Measurements from ENCODE around the gene FAM170B.

FAM170B gene

DNA sequence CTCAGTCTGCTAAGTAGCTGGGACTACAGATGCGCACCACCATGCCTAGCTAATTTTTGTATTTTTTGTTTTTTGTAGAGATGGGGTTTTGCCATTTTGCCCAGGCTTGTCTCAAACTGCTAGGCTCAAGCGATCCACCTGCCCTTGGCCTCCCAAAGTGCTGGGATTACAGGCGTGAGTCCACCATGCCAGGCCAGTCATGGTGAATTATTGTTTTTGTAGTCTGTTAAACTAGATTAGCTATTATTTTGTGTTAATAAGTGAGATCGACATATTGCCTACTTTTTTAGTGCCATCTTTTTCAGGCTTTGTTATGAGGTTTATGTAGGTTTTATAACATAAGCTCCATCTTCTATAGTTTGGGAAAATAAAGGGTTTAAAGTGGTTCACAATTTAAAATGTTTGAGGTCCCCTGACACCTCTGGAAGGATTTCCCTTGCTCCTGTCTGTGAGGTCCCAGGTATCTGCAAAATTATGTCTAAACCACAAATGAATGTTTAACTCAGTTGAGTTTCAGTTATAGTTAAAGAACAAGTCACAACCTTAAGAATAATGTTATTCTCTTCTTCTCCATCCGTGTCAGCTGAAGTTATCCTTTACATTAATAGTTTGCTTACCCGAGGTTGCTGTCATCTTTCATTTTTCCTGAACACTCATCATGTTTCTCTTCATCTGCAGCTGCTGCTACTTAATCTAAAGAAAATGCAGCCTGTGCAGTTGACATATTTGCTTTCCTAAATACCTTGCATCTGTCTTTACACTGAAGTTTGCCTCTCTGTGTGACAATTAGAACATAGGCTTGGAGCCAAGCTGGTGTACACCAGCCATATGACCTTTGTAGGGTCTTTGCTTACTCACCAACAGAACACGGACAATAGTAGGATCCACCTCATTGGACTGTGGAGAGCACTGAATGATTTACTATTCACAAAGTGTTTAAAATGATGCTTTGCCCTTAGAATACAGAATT is 9.6 kb downstream of the FAM170B start:
- no peak for DNase-seq (ENCODE audit: low read depth in 2 of 2)

DNA sequence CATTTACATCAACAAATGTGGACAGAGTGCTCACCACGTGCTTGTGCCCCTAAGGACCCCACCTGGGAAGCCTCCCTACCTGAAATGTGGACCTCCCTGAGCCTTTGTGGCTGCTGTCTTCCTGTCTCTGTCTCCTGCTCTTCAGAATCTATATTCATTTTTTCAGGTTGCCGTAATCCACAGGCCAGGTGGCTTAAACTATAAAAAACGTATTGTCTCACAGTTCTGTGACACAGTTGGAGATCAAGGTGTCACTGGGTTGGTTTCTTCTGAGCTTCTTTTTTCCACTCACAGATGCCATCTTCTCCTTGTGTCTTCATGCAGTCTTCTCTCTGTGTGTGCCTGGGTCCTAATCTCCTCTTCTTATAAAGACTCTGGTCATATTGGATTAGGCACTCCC is 12.9 kb downstream of the FAM170B start:
- DNase-seq (ENCODE audit: low read depth in 2 of 2) = no peak

DNA sequence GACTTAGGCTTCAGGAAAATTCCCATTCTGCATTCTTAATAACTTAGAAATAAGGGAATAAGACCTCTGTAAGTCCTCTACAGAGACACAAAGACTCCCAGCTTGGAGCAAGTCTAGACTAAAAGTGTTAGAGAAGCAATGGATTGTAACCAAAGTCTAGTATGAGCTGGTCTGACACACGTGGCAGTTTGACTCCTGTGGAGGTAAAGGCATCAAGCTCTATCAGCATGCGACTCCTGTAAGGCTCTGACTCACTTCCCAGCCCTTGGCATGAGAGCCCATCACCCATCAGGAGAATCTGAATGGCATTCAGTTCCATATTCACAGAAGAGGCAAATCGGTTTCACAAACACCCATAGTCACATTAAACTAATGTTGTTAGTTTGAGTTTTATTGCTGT is 14.1 kb downstream of the FAM170B start:
- no peak for DNase-seq (ENCODE audit: low read depth in 2 of 2)

DNA sequence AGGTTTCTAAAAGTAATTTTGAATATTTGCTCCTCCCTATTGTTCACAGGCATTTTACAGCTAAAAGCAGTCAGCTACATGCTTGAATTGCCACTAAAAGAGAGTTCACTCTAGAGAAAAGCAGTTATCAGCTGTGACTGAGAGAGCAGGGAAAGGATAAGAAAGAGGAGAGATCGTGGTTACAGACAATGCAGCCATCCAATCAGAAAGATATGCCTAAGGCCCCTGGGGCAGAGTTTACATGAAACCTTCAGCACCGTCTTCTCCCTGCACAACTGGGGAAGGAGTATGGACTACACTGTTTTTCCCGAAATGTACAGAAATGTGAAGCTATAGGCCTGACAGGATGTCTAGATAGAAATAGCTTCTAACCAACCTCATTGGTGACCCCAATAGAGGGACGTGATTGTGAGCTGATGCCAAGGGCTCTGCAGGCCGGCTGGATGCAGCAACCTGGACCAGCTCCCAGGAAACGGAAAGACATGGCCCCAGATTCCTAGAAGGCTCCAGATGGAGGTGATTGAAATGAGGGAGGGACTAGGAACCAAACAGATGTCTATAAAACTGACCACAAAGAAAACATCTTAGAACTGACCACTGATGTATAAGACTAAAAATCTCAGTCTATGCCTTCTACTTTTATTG is 15.3 kb downstream of the FAM170B start:
- no peak for DNase-seq (ENCODE audit: low read depth in 2 of 2)

- no peak for DNase-seq (ENCODE audit: low read depth in 2 of 2)
Observed at GRCh38 chr10:49117376-49118070, 16.3 kb downstream of the FAM170B start.

GRCh38 chr10:49116509-49117375 is 17.1 kb downstream of the FAM170B start:
- DNase-seq (ENCODE audit: low read depth in 2 of 2) = no peak

DNA sequence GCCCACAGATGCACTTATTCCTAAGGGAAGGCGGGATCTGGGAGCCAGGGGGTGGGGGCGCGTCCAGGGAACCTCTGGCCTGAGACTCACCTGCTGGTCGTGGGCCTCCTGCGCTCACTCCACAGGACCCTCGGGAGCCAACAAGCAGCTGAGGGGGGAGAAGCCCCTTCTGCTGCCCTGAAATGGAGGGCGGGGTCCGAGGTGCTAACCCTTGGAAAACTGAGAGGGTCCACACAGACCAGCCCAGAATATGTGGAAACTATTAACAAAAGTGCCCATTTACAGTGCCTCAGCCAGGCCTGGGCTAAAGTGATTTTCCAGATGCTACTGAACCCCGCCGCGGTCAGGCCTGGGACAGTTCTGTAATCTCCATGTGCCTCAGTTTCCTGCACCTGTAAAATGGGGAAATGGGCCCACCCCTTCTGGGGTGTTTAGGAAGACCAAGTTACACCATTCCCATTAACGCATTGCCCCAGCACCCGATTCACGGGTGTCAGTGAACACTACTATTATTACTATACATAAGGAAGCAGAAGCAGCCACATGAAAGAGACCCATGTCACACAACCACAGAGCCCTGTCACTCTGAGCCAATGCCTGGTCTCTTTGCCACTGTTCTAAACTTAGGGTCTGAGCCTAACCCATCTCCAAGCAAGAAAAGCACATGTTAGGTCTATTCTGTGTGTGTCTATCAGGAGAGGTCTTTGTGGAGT is 17.9 kb downstream of the FAM170B start:
- DNase-seq (ENCODE audit: low read depth in 2 of 2) = no peak

DNA sequence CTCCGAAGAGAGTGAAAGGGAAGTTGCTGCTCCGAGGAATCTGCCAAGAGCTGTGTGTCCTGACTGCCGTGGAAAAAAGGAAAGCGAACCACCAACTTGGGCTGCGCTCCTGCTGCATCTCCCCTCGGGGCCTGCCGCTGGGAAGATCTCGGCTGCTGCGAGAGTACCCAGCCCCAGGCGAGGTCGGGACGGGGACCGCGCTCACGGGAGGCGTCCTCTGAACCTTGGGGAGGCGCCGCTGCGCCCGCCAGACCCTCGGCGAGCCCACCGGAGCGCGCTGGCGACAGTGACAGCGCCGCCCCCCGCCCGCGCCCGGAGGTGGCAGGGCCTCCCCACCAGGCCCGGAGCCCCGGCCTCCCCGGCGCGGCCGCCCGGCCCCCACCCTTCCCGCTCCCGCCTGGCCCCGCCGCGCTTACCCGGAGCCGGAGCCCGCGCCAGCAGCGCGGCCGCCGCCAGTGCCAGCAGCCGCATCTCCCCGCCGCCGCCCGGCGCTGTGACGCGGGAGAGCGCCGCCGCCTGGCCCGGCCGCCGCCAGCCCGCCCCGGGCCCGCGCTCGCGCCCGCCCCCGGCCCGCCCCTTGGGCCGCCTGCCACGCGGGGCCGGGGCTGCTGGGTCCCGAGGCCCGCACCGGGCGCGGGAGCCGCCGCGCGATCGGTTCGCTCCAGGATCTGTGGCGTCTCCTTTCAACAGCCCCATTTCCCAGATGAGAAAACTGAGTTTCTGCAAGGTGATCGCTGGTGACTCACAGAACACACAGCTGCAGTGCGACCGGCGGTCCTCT is 18.6 kb downstream of the FAM170B start, which contains the start of gene VSTM4:
Gene VSTM4 (minus strand): TSS at position 508 of the 781 bp plus-strand sequence. CDS start 37 bp downstream, at position 471.
- DNase-seq (ENCODE audit: low read depth in 2 of 2) = no peak

- DNase-seq (ENCODE audit: low read depth in 2 of 2) = no peak
Observed at GRCh38 chr10:49114718-49115014, 19.2 kb downstream of the FAM170B start.

DNA sequence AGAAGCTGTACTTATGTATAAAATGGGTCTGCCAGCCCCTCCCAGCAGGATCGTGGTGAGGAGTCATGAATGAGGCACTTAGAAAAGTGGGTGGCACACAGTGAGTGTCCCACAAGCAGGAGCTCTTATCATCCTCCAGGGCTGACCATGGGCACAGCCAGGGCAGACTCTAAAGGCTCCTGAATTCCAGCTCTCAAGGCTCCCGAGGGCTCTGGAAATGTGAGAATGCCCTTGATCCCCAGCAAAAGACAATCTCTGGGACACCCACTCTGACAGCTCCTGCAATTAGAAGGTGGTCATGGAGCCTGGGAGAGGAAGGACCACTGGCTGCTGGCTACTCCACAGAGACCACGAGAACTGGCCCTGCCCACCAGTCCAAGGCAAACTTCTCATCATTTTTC is 20.1 kb downstream of the FAM170B start:
- DNase-seq (ENCODE audit: low read depth in 2 of 2) = no peak

GRCh38 chr10:49112851-49113250 is 21.0 kb downstream of the FAM170B start:
- DNase-seq (ENCODE audit: low read depth in 2 of 2) = no peak

DNA sequence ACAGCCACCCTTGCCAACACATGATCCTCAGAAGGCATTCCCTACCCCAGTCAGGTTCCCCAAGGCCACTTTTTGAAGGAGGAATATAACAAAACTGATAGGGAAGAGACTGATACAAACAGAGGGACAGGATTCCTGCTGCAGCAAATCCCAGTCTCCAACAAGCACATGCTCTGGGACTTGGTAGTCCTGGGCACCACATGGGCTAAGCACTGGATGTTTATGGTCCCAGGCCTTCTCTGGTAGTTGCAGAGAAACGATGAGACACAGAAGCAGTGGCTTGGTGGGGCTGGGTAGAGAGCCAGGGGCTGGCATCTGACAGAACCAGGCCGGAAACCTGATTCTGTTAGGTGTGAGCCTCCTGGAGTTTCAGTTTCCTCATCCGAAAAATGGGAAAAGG is 21.7 kb downstream of the FAM170B start:
- no peak for DNase-seq (ENCODE audit: low read depth in 2 of 2)

GRCh38 chr10:49111320-49111698 is 22.5 kb downstream of the FAM170B start:
- DNase-seq (ENCODE audit: low read depth in 2 of 2) = no peak

GRCh38 chr10:49110684-49111319 is 23.0 kb downstream of the FAM170B start:
- DNase-seq (ENCODE audit: low read depth in 2 of 2) = no peak

GRCh38 chr10:49109669-49110340 is 24.0 kb downstream of the FAM170B start:
- DNase-seq (ENCODE audit: low read depth in 2 of 2) = no peak

DNA sequence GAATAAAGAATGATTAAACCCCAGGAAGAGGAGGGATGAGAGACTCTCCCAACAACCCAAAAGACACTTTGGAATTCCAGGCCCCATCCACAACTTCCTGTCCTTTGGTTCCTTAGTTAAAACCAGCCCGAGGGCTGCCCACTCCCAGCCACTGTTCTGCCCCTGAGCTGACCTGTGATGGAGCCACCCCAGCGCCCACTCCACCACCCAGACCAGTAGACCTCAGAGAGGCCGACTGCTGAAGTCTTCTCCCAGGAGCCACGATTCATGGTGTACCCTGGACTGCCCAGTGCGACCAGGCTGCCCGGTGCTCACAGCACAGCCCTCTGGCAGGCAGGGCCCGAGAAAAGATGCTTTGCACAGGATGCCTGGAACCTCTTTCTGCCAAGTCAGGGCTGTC is 25.2 kb downstream of the FAM170B start:
- no peak for DNase-seq (ENCODE audit: low read depth in 2 of 2)

- DNase-seq (ENCODE audit: low read depth in 2 of 2) = no peak
Observed at GRCh38 chr10:49107887-49108267, 25.9 kb downstream of the FAM170B start.

DNA sequence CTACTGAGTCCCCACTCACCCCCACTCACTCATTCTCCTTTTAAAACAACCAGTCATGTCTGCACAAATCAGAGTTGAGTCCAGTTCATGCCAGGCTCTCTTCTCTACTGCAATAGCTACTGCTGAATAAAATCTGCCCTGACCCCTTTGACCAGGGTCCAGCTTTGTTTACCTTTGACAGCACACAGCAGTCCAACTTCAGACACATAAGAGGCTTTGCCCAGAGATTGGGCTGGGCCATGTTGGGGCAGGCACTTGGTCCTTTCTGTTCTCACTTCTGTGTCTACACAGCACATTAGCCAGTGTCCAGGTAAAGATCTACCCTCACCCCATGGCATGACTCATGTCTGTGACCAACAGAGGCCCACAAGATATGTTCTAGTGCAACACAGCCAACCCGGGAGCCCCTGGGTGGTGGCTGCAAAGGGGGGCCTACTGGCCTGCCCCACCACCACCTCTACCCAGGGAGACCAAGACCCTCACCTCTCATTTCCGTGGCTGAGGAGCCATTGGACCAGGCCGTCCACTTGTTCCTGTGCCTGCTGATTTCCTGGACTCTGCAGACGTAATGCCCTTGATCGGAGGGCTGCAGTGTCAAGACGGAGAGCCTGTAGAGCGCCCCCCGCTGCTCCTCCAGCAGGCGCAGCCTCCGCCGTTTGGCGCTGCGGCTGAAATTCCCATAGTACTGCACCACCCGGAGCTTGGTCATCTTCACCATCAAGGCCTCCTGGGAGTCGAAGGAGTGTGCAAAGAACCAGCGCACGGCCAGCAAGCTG is 26.5 kb downstream of the FAM170B start:
- DNase-seq (ENCODE audit: low read depth in 2 of 2) = no peak

Data from activated CD8-positive, alpha-beta memory T cell treated with anti-CD3 and anti-CD28 coated beads for 4 hours (primary cell).